Activated naive CD8-positive, alpha-beta T cell treated with anti-CD3 and anti-CD28 coated beads, Interleukin-2, amount 50 U/mL, for 24 hours (primary cell): ENCODE results near the gene PKD2L1.
A peak's percentile ranks its signal among the peaks of the same experiment; 100 is the strongest.
"Not testable (repeated sequence)": the region's sequence is repeated elsewhere in the genome, so short reads cannot be mapped to it uniquely, and the experiment has no call there.

Experiments used
- ATAC-seq: fragments of 150-1000 bp; cut with Tn5 transposase; one replicate; pipeline ENCODE4 v1.10.0; 2021
- DNase-seq: peaks from one replicate; pipeline ENCODE4 v3.0.0; 2021
- H3K27ac Mint-ChIP-seq: one replicate; pipeline ENCODE4 v1.8.0; 2021; ENCODE audit warnings: mild to moderate bottlenecking, mixed read lengths
- H3K27me3 Mint-ChIP-seq: one replicate; pipeline ENCODE4 v1.8.0; 2021; ENCODE audit warnings: mixed read lengths
- H3K36me3 Mint-ChIP-seq: one replicate; pipeline ENCODE4 v1.8.0; 2021; ENCODE audit warnings: low read depth, mixed read lengths
- H3K4me1 Mint-ChIP-seq: one replicate; pipeline ENCODE4 v1.8.0; 2021; ENCODE audit warnings: mixed read lengths
- H3K4me3 Mint-ChIP-seq: one replicate; pipeline ENCODE4 v1.8.0; 2021; ENCODE audit warnings: mild to moderate bottlenecking, moderate library complexity, mixed read lengths
- H3K9me3 Mint-ChIP-seq: one replicate; pipeline ENCODE4 v1.8.0; 2021; ENCODE audit warnings: mixed read lengths

The PKD2L1 gene

DNA sequence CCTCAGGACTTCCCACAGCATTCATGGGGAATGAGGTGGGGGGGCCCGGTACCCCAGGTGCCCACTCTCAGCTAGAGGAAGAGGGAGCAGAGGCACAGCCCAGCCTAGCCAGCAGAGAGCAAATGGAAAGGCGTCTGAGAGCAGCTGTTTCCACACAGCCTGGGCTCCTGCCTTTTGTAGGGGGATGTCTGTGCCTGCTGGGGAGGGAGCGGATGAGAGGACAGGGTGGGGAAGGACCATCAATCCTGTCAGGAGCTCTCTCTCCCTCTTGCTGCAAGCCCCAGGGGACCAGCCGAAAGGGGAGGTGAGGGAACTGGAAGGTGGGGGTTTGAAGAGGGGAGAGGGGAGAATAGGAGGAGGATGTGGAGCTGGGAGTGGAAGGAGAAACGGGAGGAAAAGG is at the start of gene PKD2L1:
Gene PKD2L1 (minus strand): TSS at position 150 of the 400 bp plus-strand sequence. CDS start 125 bp downstream, at position 25.
- Mint-ChIP-seq H3K27me3 (peaks cover 4% of the 10 kb centered on the region), H3K4me3 (no peak within 1 kb of the TSS), H3K4me1 (peaks cover 13% of the 10 kb centered on the region), H3K9me3 (no peaks in the 10 kb centered on the region), H3K36me3 (no peaks in the 10 kb centered on the region), H3K27ac (no peak within 1 kb of the TSS)
- ATAC-seq: no peak
- DNase-seq: no peak

DNA sequence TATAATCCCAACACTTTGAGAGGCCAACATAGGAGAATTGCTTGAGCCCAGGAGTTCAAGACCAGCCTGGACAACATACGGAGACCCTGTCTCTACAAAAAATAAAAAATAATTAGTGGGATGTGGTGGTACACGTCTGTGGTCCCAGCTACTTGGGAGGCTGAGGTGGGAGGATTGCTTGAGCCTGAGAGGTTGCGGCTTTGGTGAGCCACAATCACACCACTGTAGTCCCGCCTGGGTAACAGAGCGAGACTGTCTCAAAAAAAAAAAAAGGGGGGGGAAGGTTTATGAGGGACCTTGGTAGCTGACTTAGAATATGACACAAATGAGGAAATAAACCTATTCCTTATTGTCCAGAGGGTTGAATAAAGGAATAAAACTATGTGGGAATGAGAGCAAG is 47.8 kb upstream of the PKD2L1 start:
- Mint-ChIP-seq H3K36me3 (peaks cover 13% of the 10 kb centered on the region), H3K4me1 (peaks cover 14% of the 10 kb centered on the region), H3K9me3 (no peaks in the 10 kb centered on the region), H3K27me3 (no peaks in the 10 kb centered on the region), H3K4me3 (no peak overlapping the region), H3K27ac (no peak overlapping the region)
- ATAC-seq (no peak), DNase-seq (no peak)

DNA sequence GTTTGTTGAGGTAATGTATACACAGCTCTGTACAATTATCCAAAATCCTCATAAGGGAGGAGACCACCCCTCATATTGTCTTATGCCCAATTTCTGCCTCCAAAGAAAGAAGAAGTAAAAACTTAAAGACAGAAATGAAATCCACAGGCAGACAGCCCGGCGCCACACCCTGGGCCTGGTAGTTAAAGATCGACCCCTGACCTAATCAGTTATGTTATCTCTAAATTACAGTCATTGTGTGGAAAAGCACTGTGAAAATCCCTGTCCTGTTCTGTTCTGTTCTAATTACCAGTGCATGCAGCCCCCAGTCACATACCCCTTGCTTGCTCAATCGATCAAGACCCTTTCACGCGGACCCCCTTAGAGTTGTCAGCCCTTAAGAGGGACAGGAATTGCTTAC is 46.6 kb upstream of the PKD2L1 start:
- ATAC-seq, H3K36me3 Mint-ChIP-seq: not testable (repeated sequence)
- peak overlapping the region; percentile 41 for H3K27ac Mint-ChIP-seq

DNA sequence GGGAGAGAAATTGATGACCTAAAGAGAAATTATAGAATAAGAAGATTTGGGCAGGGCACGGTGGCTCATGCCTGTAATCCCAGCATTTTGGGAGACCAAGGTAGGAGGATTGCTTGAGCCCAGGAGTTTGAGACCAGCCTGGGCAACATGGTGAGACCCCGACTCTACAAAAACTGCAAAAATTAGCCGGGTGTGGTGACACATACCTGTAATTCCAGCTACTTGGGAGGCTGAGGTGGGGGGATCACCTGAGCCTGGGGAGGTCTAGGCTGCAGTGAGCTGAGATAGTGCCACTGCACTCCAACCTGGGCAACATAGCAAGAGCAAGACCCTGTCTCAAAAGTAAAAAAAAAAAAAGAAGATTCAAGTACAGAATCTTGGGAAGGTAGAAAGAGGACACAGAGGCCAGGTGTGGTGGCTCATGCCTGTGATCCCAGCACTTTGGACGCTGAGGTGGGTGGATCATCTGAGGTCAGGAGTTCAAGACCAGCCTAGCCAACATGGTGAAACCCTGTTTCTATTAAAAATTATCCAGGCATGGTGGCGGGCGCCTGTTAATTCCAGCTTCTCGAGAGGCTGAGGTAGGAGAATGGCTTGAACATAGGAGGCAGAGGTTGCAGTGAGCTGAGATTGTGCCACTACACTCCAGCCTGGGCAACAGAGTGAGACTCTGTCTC is 44.8 kb upstream of the PKD2L1 start:
- H3K36me3 Mint-ChIP-seq: not testable (repeated sequence)

More for the DNA sequence above, 46.6 kb upstream of the PKD2L1 start:
- not testable (repeated sequence) for H3K9me3 Mint-ChIP-seq, H3K27me3 Mint-ChIP-seq, DNase-seq, H3K4me3 Mint-ChIP-seq
- H3K4me1 Mint-ChIP-seq: peaks cover 14% of the 10 kb centered on the region

DNA sequence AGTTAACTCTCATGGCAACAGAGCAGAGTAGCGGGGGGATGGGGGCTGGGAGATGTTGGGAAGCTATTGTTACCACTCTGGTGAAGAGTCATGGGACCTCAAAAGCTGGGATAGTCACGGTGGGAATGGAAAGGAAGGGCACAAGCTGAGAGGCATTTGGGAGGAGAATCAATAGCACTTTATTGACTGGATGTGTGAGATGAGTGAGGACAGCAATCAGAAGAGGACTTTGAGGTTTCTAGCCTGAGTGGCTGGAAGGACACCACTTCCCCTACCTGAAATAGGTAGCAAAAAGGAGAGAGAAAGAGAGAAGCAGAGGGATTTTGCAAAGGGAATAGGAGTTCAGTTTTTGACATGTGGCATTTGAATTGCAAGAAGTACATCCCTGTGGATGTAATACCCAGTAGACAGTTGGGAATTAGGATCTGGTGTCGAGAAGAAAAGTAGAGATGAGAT is 44.2 kb upstream of the PKD2L1 start:
- Mint-ChIP-seq H3K4me1 (peaks cover 37% of the 10 kb centered on the region), H3K36me3 (no peaks in the 10 kb centered on the region), H3K27me3 (no peaks in the 10 kb centered on the region), H3K9me3 (no peaks in the 10 kb centered on the region), H3K27ac (no peak overlapping the region), H3K4me3 (no peak overlapping the region)
- DNase-seq (no peak), ATAC-seq (no peak)

More for the DNA sequence above, 44.8 kb upstream of the PKD2L1 start:
- not testable (repeated sequence) for DNase-seq, H3K9me3 Mint-ChIP-seq, H3K27me3 Mint-ChIP-seq, H3K27ac Mint-ChIP-seq, H3K4me3 Mint-ChIP-seq, ATAC-seq
- H3K4me1 Mint-ChIP-seq: peaks cover 33% of the 10 kb centered on the region

DNA sequence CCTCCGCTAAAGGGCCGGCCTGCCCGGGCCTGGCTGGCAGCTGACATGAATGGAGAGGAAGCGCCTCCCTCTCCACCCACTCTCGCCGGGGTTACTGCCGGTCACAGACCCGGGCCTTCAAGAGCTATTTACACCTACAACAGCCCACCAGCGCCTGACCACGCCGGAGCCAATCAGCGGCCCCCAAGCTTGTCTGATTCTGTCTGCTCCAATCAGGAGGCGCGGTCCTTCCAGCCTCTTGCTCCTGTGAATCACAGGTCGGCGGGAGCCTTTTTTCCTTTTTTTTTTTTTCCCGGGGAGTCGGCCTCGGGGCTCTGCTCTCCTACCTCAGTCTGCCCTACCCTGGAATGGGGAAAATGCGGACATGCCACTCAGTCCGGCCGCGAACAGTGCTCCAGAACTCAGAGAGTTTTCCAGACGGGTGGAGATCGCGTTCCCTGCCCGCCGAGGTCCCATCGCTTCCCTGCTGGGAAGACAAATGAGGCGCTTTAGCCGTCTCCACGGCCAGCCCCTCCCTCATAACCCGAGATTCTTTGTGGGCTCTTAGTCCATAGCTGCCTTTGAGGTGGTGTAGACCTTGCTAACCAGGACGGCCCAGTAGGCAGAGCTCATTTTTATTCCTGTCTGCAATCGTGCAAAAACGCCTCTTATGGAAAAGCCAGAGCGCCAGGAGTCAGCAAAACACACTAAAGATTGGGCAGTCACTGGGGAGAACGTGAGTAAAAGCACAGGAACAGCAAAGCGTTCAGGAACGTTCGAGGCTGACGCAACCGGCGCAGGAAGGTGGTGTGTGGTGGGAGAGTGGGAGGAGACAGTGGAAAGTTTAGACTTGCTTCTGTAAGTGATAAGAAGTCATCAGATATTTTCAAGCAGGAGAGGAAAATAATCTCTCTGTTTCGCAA is 43.5 kb upstream of the PKD2L1 start:
- H3K36me3 Mint-ChIP-seq: no peaks in the 10 kb centered on the region
- peak; percentile 83 for ATAC-seq
- peak; percentile 96 for DNase-seq
- no peak overlapping the region for H3K4me3 Mint-ChIP-seq
- no peaks in the 10 kb centered on the region for H3K9me3 Mint-ChIP-seq
- no peaks in the 10 kb centered on the region for H3K27me3 Mint-ChIP-seq
- peaks cover 38% of the 10 kb centered on the region for H3K4me1 Mint-ChIP-seq
- no peak overlapping the region for H3K27ac Mint-ChIP-seq

DNA sequence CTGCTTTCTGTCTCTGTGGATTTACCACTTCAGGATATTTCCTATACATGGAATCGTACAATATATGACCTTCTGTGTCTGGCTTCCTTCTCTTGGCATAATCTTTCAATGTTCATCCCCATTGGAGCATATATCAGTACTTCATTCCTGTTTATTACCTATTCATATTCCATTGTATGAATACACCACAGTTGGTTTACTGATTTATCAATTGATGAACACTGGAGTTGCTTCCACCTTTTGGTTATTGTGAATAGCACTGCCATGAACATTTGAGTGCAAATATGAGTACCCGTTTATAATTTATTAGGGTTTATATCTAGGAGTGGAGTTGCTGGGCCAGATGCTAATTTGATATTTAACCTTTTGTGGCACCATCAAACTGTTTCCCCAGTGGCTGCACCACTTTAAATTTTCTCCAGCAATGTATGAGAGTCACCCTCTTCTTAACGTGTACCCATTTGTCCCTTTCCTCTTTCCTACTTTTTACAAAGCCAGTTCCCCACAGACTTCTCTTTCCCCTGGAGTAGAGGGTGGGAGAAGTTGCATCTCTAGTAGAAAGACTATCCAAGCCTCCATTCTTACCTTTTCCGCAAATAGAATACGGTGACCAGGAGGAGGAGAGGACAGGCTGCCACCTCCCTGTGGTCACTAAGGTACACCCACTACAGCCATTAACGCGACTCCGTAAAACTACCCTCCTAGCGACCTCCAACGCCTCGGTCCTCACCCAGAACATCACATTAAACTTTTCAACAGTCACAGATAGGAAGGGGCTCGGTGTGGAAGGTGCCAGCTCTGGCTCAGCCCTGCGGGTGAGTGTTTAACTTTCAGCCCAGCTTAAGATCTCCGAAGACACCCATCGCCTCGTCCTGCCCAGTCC is 42.6 kb upstream of the PKD2L1 start:
- Mint-ChIP-seq H3K4me3 (no peak overlapping the region), H3K4me1 (peaks cover 34% of the 10 kb centered on the region), H3K27me3 (no peaks in the 10 kb centered on the region), H3K9me3 (no peaks in the 10 kb centered on the region), H3K27ac (no peak overlapping the region), H3K36me3 (no peaks in the 10 kb centered on the region)
- DNase-seq (no peak), ATAC-seq (no peak)

DNA sequence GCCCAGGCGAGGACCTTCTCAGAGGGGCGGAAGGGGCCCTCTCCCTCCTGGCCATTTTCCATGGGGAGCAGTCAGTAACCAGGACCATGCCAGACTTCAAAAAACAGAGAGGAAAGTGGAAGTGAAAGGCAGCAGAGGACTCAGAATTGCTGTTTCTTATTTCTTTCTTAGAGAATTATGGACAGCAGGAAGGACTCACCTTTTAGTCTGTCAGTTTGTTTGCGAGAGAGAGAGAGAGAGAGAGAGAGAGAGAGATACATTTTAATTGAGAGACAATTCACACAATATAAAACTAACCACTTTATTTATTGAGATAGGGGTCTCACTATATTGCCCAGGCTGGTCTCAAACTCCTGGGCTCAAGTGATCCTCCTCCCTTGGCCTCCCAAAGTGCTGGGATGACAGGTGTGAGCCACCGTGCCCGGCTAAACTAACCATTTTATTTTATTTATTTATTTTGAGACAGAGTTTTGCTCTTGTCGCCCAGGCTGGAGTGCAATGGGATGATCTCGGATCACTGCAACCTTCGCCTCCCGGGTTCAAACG is 41.5 kb upstream of the PKD2L1 start:
- H3K27me3 Mint-ChIP-seq: no peaks in the 10 kb centered on the region
- no peak for DNase-seq
- H3K36me3 Mint-ChIP-seq: no peaks in the 10 kb centered on the region
- H3K4me3 Mint-ChIP-seq: no peak overlapping the region
- no peak for ATAC-seq
- H3K9me3 Mint-ChIP-seq: no peaks in the 10 kb centered on the region
- peaks cover 28% of the 10 kb centered on the region for H3K4me1 Mint-ChIP-seq
- H3K27ac Mint-ChIP-seq: no peak overlapping the region

DNA sequence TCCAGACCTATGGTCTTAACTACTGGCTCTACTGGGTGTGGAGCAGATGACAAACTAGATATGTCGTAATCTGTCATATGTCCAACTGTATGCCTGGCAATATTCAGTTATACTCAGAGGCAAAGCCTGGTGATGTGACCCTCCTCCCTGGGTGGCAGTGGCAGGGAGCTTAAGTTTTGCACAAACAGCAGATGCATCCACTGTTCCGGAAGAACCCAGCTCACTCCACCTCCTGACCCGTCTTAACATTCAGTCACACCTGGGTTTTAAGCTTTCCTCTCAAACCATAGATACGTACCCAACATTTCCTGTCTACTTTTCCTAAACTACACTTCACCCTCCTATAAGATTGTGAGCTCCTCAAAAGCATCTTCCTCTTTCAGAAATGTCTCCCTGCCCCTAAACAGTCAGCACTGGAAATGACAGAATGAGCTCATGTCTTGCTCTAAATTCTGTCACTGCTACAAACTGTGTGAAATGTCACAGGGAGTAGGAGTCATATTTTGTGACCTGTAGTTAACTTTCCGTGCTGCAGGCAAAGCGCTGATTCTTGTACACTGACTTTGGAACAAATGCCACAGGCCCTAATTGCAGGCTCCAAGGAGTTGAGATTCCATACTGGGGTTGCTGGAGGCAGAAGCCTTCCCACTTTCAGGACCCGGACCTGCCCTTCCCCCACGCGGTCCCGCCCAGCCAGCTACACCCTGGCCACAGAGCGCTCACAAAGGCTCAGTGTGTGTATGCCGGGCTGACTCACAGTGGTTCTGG is 40.9 kb upstream of the PKD2L1 start:
- H3K27ac Mint-ChIP-seq: no peak overlapping the region
- DNase-seq: peak; percentile 78
- no peaks in the 10 kb centered on the region for H3K27me3 Mint-ChIP-seq
- H3K36me3 Mint-ChIP-seq: no peaks in the 10 kb centered on the region
- no peaks in the 10 kb centered on the region for H3K9me3 Mint-ChIP-seq
- ATAC-seq: peak; percentile 66
- no peak overlapping the region for H3K4me3 Mint-ChIP-seq
- peaks cover 26% of the 10 kb centered on the region for H3K4me1 Mint-ChIP-seq

DNA sequence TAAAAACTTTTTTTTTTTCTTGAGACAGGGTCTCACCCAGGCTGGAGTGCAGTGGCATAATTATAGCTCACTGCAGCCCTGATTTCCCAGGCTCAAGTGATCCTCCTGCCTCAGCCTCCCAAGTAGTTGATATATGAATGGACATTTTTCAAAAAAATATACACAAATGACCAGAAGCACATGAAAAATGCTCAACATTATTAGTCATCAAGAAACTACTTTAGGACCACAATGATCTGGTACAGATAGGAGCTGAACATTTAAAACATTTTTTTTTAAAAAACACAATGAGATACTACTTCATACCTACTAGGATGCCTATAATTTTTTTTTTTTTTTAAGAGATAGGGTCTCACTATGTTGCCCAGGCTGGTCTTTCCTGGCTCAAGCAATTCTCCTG is 38.7 kb upstream of the PKD2L1 start:
- no peak for ATAC-seq
- Mint-ChIP-seq H3K4me3 (no peak overlapping the region), H3K27ac (no peak overlapping the region), H3K36me3 (peaks cover 8% of the 10 kb centered on the region), H3K4me1 (peaks cover 34% of the 10 kb centered on the region), H3K27me3 (no peaks in the 10 kb centered on the region), H3K9me3 (no peaks in the 10 kb centered on the region)
- no peak for DNase-seq

DNA sequence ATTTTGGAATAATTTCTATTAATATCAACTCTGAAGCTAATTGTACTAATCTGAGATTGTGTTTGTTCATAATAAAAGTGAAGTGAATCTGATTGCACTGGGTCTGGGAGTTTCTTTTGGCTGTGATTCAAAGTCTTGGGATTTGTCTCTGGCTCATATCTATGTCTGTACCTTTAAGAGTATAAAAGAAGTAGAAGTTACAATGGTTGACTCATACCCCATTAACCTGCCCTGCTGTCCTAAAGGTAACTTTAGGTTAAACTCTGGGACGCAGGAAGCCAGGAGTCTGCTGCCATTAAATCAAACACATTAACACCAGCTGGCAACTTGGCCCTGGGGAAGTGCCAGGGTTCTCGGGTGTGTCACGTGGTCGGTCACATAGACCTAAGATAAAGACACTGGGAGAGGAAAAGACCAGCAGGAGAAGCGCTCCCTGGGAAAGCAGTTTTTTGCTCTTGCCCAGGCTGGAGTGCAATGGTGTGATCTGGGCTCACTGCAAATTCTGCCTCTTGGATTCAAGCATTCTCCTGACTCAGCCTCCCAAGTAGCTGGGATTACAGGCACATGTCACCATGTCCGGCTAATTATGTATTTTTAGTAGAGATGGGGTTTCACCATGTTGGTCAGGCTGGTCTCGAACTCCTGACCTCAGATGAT is 34.8 kb upstream of the PKD2L1 start:
- no peak overlapping the region for H3K27ac Mint-ChIP-seq
- ATAC-seq: peak; percentile 35
- H3K27me3 Mint-ChIP-seq: no peaks in the 10 kb centered on the region
- H3K9me3 Mint-ChIP-seq: no peaks in the 10 kb centered on the region
- H3K4me3 Mint-ChIP-seq: no peak overlapping the region
- H3K36me3 Mint-ChIP-seq: peaks cover 45% of the 10 kb centered on the region
- DNase-seq: no peak
- H3K4me1 Mint-ChIP-seq: peaks cover 20% of the 10 kb centered on the region

DNA sequence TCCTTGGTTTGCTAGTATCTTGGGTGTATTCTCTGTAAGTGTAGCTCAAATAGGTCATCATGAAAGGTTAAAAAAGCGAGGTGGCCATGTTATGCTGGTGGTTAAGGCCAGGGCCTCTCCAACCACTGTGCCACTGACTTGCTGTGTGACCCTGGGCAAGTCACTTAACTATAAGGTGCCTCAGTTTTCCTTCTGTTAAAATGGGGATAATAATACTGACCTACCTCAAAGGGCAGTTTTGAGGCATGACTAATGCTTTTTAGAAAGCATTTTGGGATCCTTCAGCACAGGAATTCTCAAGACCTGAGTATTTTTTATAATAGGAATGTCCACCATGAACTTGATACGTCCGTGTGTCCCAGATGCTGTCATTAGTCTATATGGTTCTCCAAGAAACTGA is 34.1 kb upstream of the PKD2L1 start:
- Mint-ChIP-seq H3K4me3 (no peak overlapping the region), H3K27me3 (no peaks in the 10 kb centered on the region), H3K4me1 (peaks cover 15% of the 10 kb centered on the region), H3K9me3 (no peaks in the 10 kb centered on the region), H3K36me3 (peaks cover 52% of the 10 kb centered on the region), H3K27ac (no peak overlapping the region)
- ATAC-seq (no peak), DNase-seq (no peak)
